Neural cell (in vitro differentiated cells): ENCODE data around the gene DCTN5. TPM values are rescaled to one million over a fixed set of nuclear protein-coding genes. Genes with fewer than 3 reads are reported as not detected.

Source experiments
- H2AFZ ChIP-seq: fragments of 200-600, 300-800 bp; sonication (generic), shearing (Covaris generic); 2 replicates; pipeline ENCODE4 v1.6.0; 2014; ENCODE audit warnings: low read depth, mild to moderate bottlenecking, antibody characterized with exemption, low read length, moderate library complexity
- H3F3A ChIP-seq: fragments of 200-600 bp; shearing (Covaris generic); 2 replicates; pipeline ENCODE4 v1.6.1; 2016; ENCODE audit warnings: mild to moderate bottlenecking, moderate library complexity, mixed read lengths, antibody characterized with exemption, low read length; ENCODE audit not compliant: insufficient read depth, poor library complexity, severe bottlenecking
- H3K27ac ChIP-seq: fragments of 200-600, 300-800 bp; sonication (generic), shearing (Covaris generic); 2 replicates; pipeline ENCODE4 v1.5.1; 2014; ENCODE audit warnings: mild to moderate bottlenecking, low read length, moderate library complexity
- H3K27me3 ChIP-seq: fragments of 300-800, 200-600 bp; sonication (generic), shearing (Covaris generic); 2 replicates; pipeline ENCODE4 v1.6.0; 2014; ENCODE audit warnings: mild to moderate bottlenecking, low read depth, low read length, moderate library complexity; ENCODE audit not compliant: insufficient read depth
- H3K36me3 ChIP-seq: fragments of 300-800, 200-600 bp; sonication (generic), shearing (Covaris generic); 2 replicates; pipeline ENCODE4 v1.5.1; 2014; ENCODE audit warnings: mild to moderate bottlenecking, antibody characterized with exemption, low read length, moderate library complexity; ENCODE audit not compliant: insufficient read depth
- H3K4me2 ChIP-seq: fragments of 300-800, 200-600 bp; sonication (generic), shearing (Covaris generic); 2 replicates; pipeline ENCODE4 v1.6.0; 2014; ENCODE audit warnings: mild to moderate bottlenecking, low read length
- H3K4me3 ChIP-seq: fragments of 300-800, 200-600 bp; sonication (generic), shearing (Covaris generic); 2 replicates; pipeline ENCODE4 v1.5.1; 2014; ENCODE audit warnings: mild to moderate bottlenecking, low read length, moderate library complexity
- H3K79me2 ChIP-seq: fragments of 200-600 bp; shearing (Covaris generic); replicated peaks from 2 replicates; pipeline ENCODE4 v1.6.0; 2014; ENCODE audit warnings: mild to moderate bottlenecking, low read length, moderate library complexity; ENCODE audit not compliant: insufficient read depth
- H3K9ac ChIP-seq: fragments of 300-800, 200-600 bp; sonication (generic), shearing (Covaris generic); 2 replicates; pipeline ENCODE4 v1.6.1; 2016; ENCODE audit warnings: mild to moderate bottlenecking, low read length, mixed read lengths
- H3K9me2 ChIP-seq: fragments of 200-600 bp; shearing (Covaris generic); 2 replicates; pipeline ENCODE4 v1.6.1; 2016; ENCODE audit warnings: mild to moderate bottlenecking, low read length, mixed read lengths; ENCODE audit not compliant: insufficient read depth
- H3K9me3 ChIP-seq: fragments of 200-600, 300-800 bp; sonication (generic), shearing (Covaris generic); 2 replicates; pipeline ENCODE4 v1.6.1; 2016; ENCODE audit warnings: mild to moderate bottlenecking, mixed run types, low read length, moderate library complexity, mixed read lengths
- H4K20me1 ChIP-seq: fragments of 200-600 bp; shearing (Covaris generic); 2 replicates; pipeline ENCODE4 v1.6.1; 2016; ENCODE audit warnings: mild to moderate bottlenecking, mixed run types; ENCODE audit not compliant: insufficient read depth
- CTCF ChIP-seq: fragments of 450-650 bp; IDR thresholded peaks from 2 replicates; pipeline ENCODE4 v1.5.1; 2014; ENCODE audit warnings: antibody characterized with exemption, mild to moderate bottlenecking, moderate library complexity; ENCODE audit not compliant: poor library complexity, severe bottlenecking
- EP300 ChIP-seq: fragments of 450-650 bp; conservative IDR thresholded peaks from 2 replicates; pipeline ENCODE4 v1.6.1; 2014; ENCODE audit warnings: antibody characterized with exemption, mild to moderate bottlenecking, moderate library complexity; ENCODE audit not compliant: poor library complexity, severe bottlenecking
- EZH2 ChIP-seq: fragments of 200-600, 300-800 bp; shearing (Covaris generic), sonication (generic); IDR thresholded peaks from 2 replicates; pipeline ENCODE4 v1.6.1; 2014; ENCODE audit warnings: antibody characterized with exemption, low read length, borderline replicate concordance, mild to moderate bottlenecking; ENCODE audit not compliant: insufficient read depth, poor library complexity, severe bottlenecking
- MXI1 ChIP-seq: fragments of 450-650 bp; conservative IDR thresholded peaks from 2 replicates; pipeline ENCODE4 v1.6.1; 2014; ENCODE audit warnings: antibody characterized with exemption, mild to moderate bottlenecking; ENCODE audit not compliant: poor library complexity, severe bottlenecking
- POLR2AphosphoS5 ChIP-seq: IDR thresholded peaks from 2 replicates; pipeline ENCODE4 v1.6.1; 2012
- RAD21 ChIP-seq: fragments of 450-650 bp; conservative IDR thresholded peaks from 2 replicates; pipeline ENCODE4 v1.6.1; 2014; ENCODE audit warnings: antibody characterized with exemption, mild to moderate bottlenecking, moderate library complexity
- REST ChIP-seq: IDR thresholded peaks from 2 replicates; pipeline ENCODE4 v1.6.1; 2012; ENCODE audit warnings: borderline replicate concordance
- SMC3 ChIP-seq: fragments of 450-650 bp; conservative IDR thresholded peaks from 2 replicates; pipeline ENCODE4 v1.6.1; 2014; ENCODE audit warnings: antibody characterized with exemption, mild to moderate bottlenecking, moderate library complexity; ENCODE audit not compliant: poor library complexity
- TAF1 ChIP-seq: IDR thresholded peaks from 2 replicates; pipeline ENCODE4 v1.6.1; 2012; ENCODE audit warnings: low read depth
- polyA plus RNA-seq: library from polyadenylated mRNA; depleted of rRNA; stranded (reverse); fragments of >200 nt; gene quantifications from 2 replicates; pipeline ENCODE4 v1.2.3, GENCODE V29; 2014

The DCTN5 gene
- polyA plus RNA-seq, 1 donor from 2014 or later, result 65.8 TPM

GRCh38 chr16:23642246-23642774 is 1.0 kb downstream of the DCTN5 start:
- Histone ChIP-seq H3K27ac (peak overlapping the region; percentile 85), H4K20me1 (no peaks in the 10 kb centered on the region), H3K36me3 (peaks cover 8% of the 10 kb centered on the region), H3K4me3 (peak overlapping the region; percentile 90), H3K79me2 (peaks cover 41% of the 10 kb centered on the region), H3K9me3 (no peaks in the 10 kb centered on the region), H2AFZ (no peak overlapping the region), H3K9me2 (no peaks in the 10 kb centered on the region), H3K4me2 (peak overlapping the region; percentile 48), H3K27me3 (no peaks in the 10 kb centered on the region), H3F3A (no peaks in the 10 kb centered on the region), H3K9ac (peak overlapping the region; percentile 87)
- no peak for TF ChIP-seq REST
- no peak for TF ChIP-seq RAD21

GRCh38 chr16:23650674-23651416 is 9.6 kb downstream of the DCTN5 start:
- no peak overlapping the region for H3K4me2 ChIP-seq
- no peak overlapping the region for H3K4me3 ChIP-seq
- TF ChIP-seq MXI1, result no peak
- no peak for TF ChIP-seq REST
- TF ChIP-seq CTCF, result no peak
- TF ChIP-seq EP300, result no peak
- TF ChIP-seq RAD21, result no peak
- no peak for TF ChIP-seq SMC3
- TF ChIP-seq EZH2, result no peak
- no peak for TF ChIP-seq POLR2AphosphoS5
- no peak for TF ChIP-seq TAF1
- no peak overlapping the region for H3K9ac ChIP-seq
- no peaks in the 10 kb centered on the region for H3K27me3 ChIP-seq
- H3K9me2 ChIP-seq, result no peaks in the 10 kb centered on the region
- no peak overlapping the region for H2AFZ ChIP-seq
- H3F3A ChIP-seq, result no peaks in the 10 kb centered on the region
- no peak overlapping the region for H3K27ac ChIP-seq
- H3K79me2 ChIP-seq, result peaks cover 49% of the 10 kb centered on the region
- H3K36me3 ChIP-seq, result peaks cover 2% of the 10 kb centered on the region
- H4K20me1 ChIP-seq, result no peaks in the 10 kb centered on the region
- no peaks in the 10 kb centered on the region for H3K9me3 ChIP-seq
